IMR-90 (cell line): ENCODE results near the gene COL5A2. TPM values are rescaled to one million over a fixed set of nuclear protein-coding genes. Genes with fewer than 3 reads are reported as not detected.

Experiments
- ATAC-seq: fragments of 200-7000 bp; cut with Tn5 transposase; 2 replicates; pipeline ENCODE4 v1.9.1; 2020; ENCODE audit warnings: low read depth, mild to moderate bottlenecking, moderate library complexity
- BruUV-seq: library from RNA; stranded (reverse); fragments of 400-500 nt; replicated peaks from 2 replicates; lab custom pipeline; 2021; lab: Mats Ljungman, UMichigan
- CTCF ChIA-PET: fragments of 300-600 bp; formaldehyde crosslinking; extraction: SDS; loops from one replicate; lab custom pipeline; 2021; ENCODE audit warnings: antibody characterized with exemption; lab: Yijun Ruan, JAX
- POLR2A ChIA-PET: fragments of 300-600 bp; sonication (Branson Sonifier 250); formaldehyde crosslinking; loops from one replicate; lab custom pipeline; 2022; ENCODE audit warnings: antibody characterized with exemption; ENCODE audit not compliant: unreplicated experiment; lab: Charles Lee
- DNase-seq: peaks from one replicate; pipeline ENCODE4 v3.0.0; 2013
- H2AFZ ChIP-seq: replicated peaks from 2 replicates; pipeline ENCODE3; 2013; ENCODE audit warnings: low read length, mild to moderate bottlenecking; ENCODE audit not compliant: poor library complexity
- H2AK5ac ChIP-seq: 2 replicates; pipeline ENCODE4 v1.6.1; 2013; ENCODE audit warnings: low read depth, low read length, inconsistent platforms
- H2AK9ac ChIP-seq: replicated peaks from 2 replicates; pipeline ENCODE3; 2013; ENCODE audit warnings: mild to moderate bottlenecking, low read depth, low read length, moderate library complexity; ENCODE audit not compliant: poor library complexity
- H2BK120ac ChIP-seq: 2 replicates; pipeline ENCODE4 v1.6.1; 2013; ENCODE audit warnings: low read depth, low read length, inconsistent platforms
- H2BK15ac ChIP-seq: 3 replicates; pipeline ENCODE4 v1.6.1; 2013; ENCODE audit warnings: low read depth, low read length, inconsistent platforms
- H2BK20ac ChIP-seq: 2 replicates; pipeline ENCODE4 v1.6.1; 2013; ENCODE audit warnings: low read depth, mild to moderate bottlenecking, inconsistent platforms, low read length, moderate library complexity
- H2BK5ac ChIP-seq: 2 replicates; pipeline ENCODE4 v1.6.1; 2013; ENCODE audit warnings: mild to moderate bottlenecking, low read depth, low read length, inconsistent platforms; ENCODE audit not compliant: poor library complexity, severe bottlenecking
- H3K14ac ChIP-seq: replicated peaks from 2 replicates; pipeline ENCODE4 v1.6.1; 2013; ENCODE audit warnings: low read depth, low read length, inconsistent platforms
- H3K18ac ChIP-seq: 2 replicates; pipeline ENCODE4 v1.6.1; 2013; ENCODE audit warnings: low read depth, low read length, control low read depth
- H3K23ac ChIP-seq: 2 replicates; pipeline ENCODE4 v1.6.1; 2013; ENCODE audit warnings: low read depth, low read length, inconsistent platforms
- H3K27ac ChIP-seq: 2 replicates; pipeline ENCODE4 v1.5.1; 2013; ENCODE audit warnings: mild to moderate bottlenecking, control low read depth, low read length; ENCODE audit not compliant: insufficient read depth
- H3K27me3 ChIP-seq: 2 replicates; pipeline ENCODE4 v1.6.1; 2013; ENCODE audit warnings: low read length; ENCODE audit not compliant: control insufficient read depth, insufficient read depth
- H3K36me3 ChIP-seq: 2 replicates; pipeline ENCODE4 v1.6.1; 2013; ENCODE audit warnings: low read length, mixed read lengths; ENCODE audit not compliant: control insufficient read depth, insufficient read depth
- H3K4ac ChIP-seq: 2 replicates; pipeline ENCODE4 v1.6.1; 2013; ENCODE audit warnings: low read depth, low read length, inconsistent platforms
- H3K4me1 ChIP-seq: 2 replicates; pipeline ENCODE4 v1.6.1; 2013; ENCODE audit warnings: low read length, mixed read lengths; ENCODE audit not compliant: control insufficient read depth, insufficient read depth
- H3K4me2 ChIP-seq: 2 replicates; pipeline ENCODE4 v1.6.1; 2013; ENCODE audit warnings: low read depth, mild to moderate bottlenecking, control low read depth, low read length, moderate library complexity
- H3K4me3 ChIP-seq: 2 replicates; pipeline ENCODE4 v1.5.1; 2013; ENCODE audit warnings: low read depth, mild to moderate bottlenecking, control low read depth, low read length, moderate library complexity; ENCODE audit not compliant: insufficient read depth
- H3K56ac ChIP-seq: 2 replicates; pipeline ENCODE4 v1.6.1; 2013; ENCODE audit warnings: low read length, inconsistent platforms; ENCODE audit not compliant: insufficient read depth; ENCODE audit errors: extremely low read depth
- H3K79me1 ChIP-seq, 2 experiments: 2 replicates each; pipeline ENCODE4 v1.6.1; 2013; ENCODE audit warnings: low read length in 2 of 2, inconsistent platforms in 1 of 2, low read depth in 1 of 2
- H3K9ac ChIP-seq: 2 replicates; pipeline ENCODE4 v1.6.1; 2013; ENCODE audit warnings: low read depth, low read length, control low read depth
- H3K9me1 ChIP-seq: 2 replicates; pipeline ENCODE4 v1.6.1; 2013; ENCODE audit warnings: low read length, inconsistent platforms; ENCODE audit not compliant: insufficient read depth
- H3K9me3 ChIP-seq: 2 replicates; pipeline ENCODE4 v1.6.1; 2013; ENCODE audit warnings: low read length; ENCODE audit not compliant: control insufficient read depth, insufficient read depth
- H4K20me1 ChIP-seq: 2 replicates; pipeline ENCODE4 v1.6.1; 2013; ENCODE audit warnings: low read length, inconsistent platforms; ENCODE audit not compliant: insufficient read depth
- H4K5ac ChIP-seq: 2 replicates; pipeline ENCODE4 v1.6.1; 2013; ENCODE audit warnings: mild to moderate bottlenecking, low read depth, low read length, control low read depth
- H4K8ac ChIP-seq, 2 experiments: 2 replicates each; pipeline ENCODE4 v1.6.1; 2013; ENCODE audit warnings: low read depth in 2 of 2, low read length in 2 of 2, control low read depth in 1 of 2, inconsistent platforms in 1 of 2
- H4K91ac ChIP-seq: 2 replicates; pipeline ENCODE4 v1.6.1; 2013; ENCODE audit warnings: low read depth, low read length, inconsistent platforms; ENCODE audit not compliant: insufficient read depth
- BHLHE40 ChIP-seq: fragments of 150-350 bp; IDR thresholded peaks from 2 replicates; pipeline ENCODE4 v1.6.1; 2016; ENCODE audit warnings: mild to moderate bottlenecking, low read depth, low read length
- CEBPB ChIP-seq: IDR thresholded peaks from 2 replicates; pipeline ENCODE4 v1.6.1; 2012; ENCODE audit warnings: low read depth, low read length, improper control_type of control experiment
- CHD1 ChIP-seq: IDR thresholded peaks from 2 replicates; pipeline ENCODE4 v1.6.1; 2012; ENCODE audit warnings: low read depth, low read length, improper control_type of control experiment
- MAZ ChIP-seq: IDR thresholded peaks from 2 replicates; pipeline ENCODE4 v1.6.1; 2012; ENCODE audit warnings: low read depth, mild to moderate bottlenecking, low read length, improper control_type of control experiment, moderate library complexity, borderline replicate concordance
- MXI1 ChIP-seq: IDR thresholded peaks from 2 replicates; pipeline ENCODE4 v1.6.1; 2012; ENCODE audit warnings: low read depth, mild to moderate bottlenecking, low read length, moderate library complexity, borderline replicate concordance
- POLR2A ChIP-seq: IDR thresholded peaks from 2 replicates; pipeline ENCODE4 v1.6.1; 2012; ENCODE audit warnings: mild to moderate bottlenecking, low read depth, low read length
- RAD21 ChIP-seq: IDR thresholded peaks from 2 replicates; pipeline ENCODE4 v1.6.1; 2012; ENCODE audit warnings: low read length, improper control_type of control experiment
- RCOR1 ChIP-seq: IDR thresholded peaks from 2 replicates; pipeline ENCODE4 v1.6.1; 2012; ENCODE audit warnings: mild to moderate bottlenecking, low read length, improper control_type of control experiment; ENCODE audit not compliant: insufficient replicate concordance
- RFX5 ChIP-seq: IDR thresholded peaks from 2 replicates; pipeline ENCODE4 v1.8.0; 2012; ENCODE audit warnings: low read depth, mild to moderate bottlenecking, low read length, moderate library complexity
- SMC3 ChIP-seq: fragments of 150-350 bp; IDR thresholded peaks from 2 replicates; pipeline ENCODE4 v1.6.1; 2016; ENCODE audit warnings: low read depth, mild to moderate bottlenecking, antibody characterized with exemption, low read length, moderate library complexity
- dilution Hi-C: fragments of 300-500 bp; cut with HindIII; formaldehyde crosslinking; loops from one replicate; pipeline ENCODE4 v1.14.3; 2018; ENCODE audit warnings: low sequenced_read_pairs; ENCODE audit not compliant: unreplicated experiment
- in situ Hi-C: fragments of 300-500 bp; cut with MboI; formaldehyde crosslinking; loops from 3 replicates; pipeline ENCODE4 v1.14.3; 2019; ENCODE audit warnings: low sequenced_read_pairs, inconsistent platforms, mixed read lengths
- intact Hi-C: fragments of 100-400 bp; cut with micrococcal nuclease; formaldehyde crosslinking; loops from 2 replicates; pipeline ENCODE4 v1.10.0; 2022
- polyA plus RNA-seq, 3 experiments: library from polyadenylated mRNA; depleted of rRNA; stranded (reverse); fragments of >200 nt; gene quantifications; 2 replicates each; pipeline ENCODE4 v1.2.3, GENCODE V29; 2012; ENCODE audit warnings: low replicate concordance in 1 of 3
- total RNA-seq: library from RNA; depleted of rRNA; stranded (reverse); fragments of >200 nt; gene quantifications from 2 replicates; pipeline ENCODE4 v1.2.3, GENCODE V29; 2012
- TF ChIP-seq, protein P1 (sequence below): fragments of 150-350 bp; IDR thresholded peaks from 2 replicates; pipeline ENCODE4 v1.6.1; 2017; ENCODE audit warnings: mild to moderate bottlenecking, antibody characterized with exemption, low read length, low read depth
- TF ChIP-seq, protein P2 (sequence below): conservative IDR thresholded peaks from 2 replicates; pipeline ENCODE4 v1.5.1; 2012; ENCODE audit warnings: mild to moderate bottlenecking, low read depth, low read length, improper control_type of control experiment

COL5A2 gene
- total and polyA plus RNA-seq, 2 of the 4 experiments (the other 2 are of a cell fraction): 181 to 257 TPM

DNA sequence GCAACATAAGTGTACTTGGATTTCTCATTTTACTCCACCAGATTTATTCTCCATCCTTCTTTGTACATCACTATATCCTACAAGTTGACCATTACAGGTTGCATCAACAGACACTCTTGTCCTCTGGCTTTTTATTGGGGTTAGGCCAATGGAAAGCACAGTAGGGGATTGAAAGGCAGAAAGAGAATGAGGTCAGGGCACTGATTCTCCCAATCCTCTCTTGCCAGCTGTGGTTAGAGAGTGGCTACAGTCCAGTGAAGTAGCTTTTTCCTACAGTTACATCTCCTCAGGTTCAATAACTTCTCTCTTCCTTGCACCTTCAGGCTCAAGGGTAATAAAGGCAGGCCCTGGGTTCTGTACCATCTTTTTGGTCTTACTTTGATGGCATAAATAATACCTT is 20.2 kb upstream of the COL5A2 start:
- peak overlapping the region; percentile 18 for H2AFZ ChIP-seq
- CTCF ChIA-PET: no interaction called here
- no TSS peak for BruUV-seq

More for the DNA sequence above, 20.2 kb upstream of the COL5A2 start:
- Histone ChIP-seq H3K4me1 (peaks cover 3% of the 10 kb centered on the region; the same call in 1 of the 2 replicates), H3K14ac (no peak overlapping the region), H3K18ac (no peak overlapping the region; the same call in 1 of the 2 replicates), H2BK120ac (no peak overlapping the region), H4K8ac (no peak overlapping the region), H3K36me3 (no peaks in the 10 kb centered on the region), H3K56ac (no peak overlapping the region), H3K9ac (no peak overlapping the region), H4K91ac (no peak overlapping the region), H4K5ac (no peak overlapping the region; the same call in 1 of the 2 replicates), H3K4ac (no peak overlapping the region), H2BK5ac (no peak overlapping the region), H3K9me3 (no peaks in the 10 kb centered on the region), H3K4me2 (no peak overlapping the region), H2AK5ac (no peak overlapping the region), H2BK15ac (peak overlapping the region; percentile 83; the same call in 1 of the 3 replicates), H3K79me1 (peaks cover 0 to 4% of the 10 kb centered on the region in 2 experiments; a peak in 1 of 4 replicates), H2AK9ac (no peak overlapping the region), H3K23ac (no peak overlapping the region; the same call in 1 of the 2 replicates), H3K9me1 (no peaks in the 10 kb centered on the region), H3K27me3 (no peaks in the 10 kb centered on the region), H4K20me1 (no peaks in the 10 kb centered on the region), H2BK20ac (no peak overlapping the region), H3K4me3 (no peak overlapping the region), H3K27ac (no peak overlapping the region)
- DNase-seq (no peak), ATAC-seq (no peak)
- POLR2A ChIA-PET: no interaction called here
- dilution Hi-C loops: no loop called here
- in situ Hi-C loops: no loop called here
- TF ChIP-seq, protein P1, sequence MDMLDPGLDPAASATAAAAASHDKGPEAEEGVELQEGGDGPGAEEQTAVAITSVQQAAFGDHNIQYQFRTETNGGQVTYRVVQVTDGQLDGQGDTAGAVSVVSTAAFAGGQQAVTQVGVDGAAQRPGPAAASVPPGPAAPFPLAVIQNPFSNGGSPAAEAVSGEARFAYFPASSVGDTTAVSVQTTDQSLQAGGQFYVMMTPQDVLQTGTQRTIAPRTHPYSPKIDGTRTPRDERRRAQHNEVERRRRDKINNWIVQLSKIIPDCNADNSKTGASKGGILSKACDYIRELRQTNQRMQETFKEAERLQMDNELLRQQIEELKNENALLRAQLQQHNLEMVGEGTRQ: no peak
- no peak for TF ChIP-seq RFX5
- TF ChIP-seq BHLHE40: no peak
- TF ChIP-seq, protein P2, sequence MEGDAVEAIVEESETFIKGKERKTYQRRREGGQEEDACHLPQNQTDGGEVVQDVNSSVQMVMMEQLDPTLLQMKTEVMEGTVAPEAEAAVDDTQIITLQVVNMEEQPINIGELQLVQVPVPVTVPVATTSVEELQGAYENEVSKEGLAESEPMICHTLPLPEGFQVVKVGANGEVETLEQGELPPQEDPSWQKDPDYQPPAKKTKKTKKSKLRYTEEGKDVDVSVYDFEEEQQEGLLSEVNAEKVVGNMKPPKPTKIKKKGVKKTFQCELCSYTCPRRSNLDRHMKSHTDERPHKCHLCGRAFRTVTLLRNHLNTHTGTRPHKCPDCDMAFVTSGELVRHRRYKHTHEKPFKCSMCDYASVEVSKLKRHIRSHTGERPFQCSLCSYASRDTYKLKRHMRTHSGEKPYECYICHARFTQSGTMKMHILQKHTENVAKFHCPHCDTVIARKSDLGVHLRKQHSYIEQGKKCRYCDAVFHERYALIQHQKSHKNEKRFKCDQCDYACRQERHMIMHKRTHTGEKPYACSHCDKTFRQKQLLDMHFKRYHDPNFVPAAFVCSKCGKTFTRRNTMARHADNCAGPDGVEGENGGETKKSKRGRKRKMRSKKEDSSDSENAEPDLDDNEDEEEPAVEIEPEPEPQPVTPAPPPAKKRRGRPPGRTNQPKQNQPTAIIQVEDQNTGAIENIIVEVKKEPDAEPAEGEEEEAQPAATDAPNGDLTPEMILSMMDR: no peak
- no peak for TF ChIP-seq CHD1
- no peak for TF ChIP-seq MXI1
- no peak for TF ChIP-seq RCOR1
- TF ChIP-seq POLR2A: no peak
- no peak for TF ChIP-seq SMC3
- TF ChIP-seq CEBPB: no peak
- TF ChIP-seq MAZ: no peak
- no peak for TF ChIP-seq RAD21
- intact Hi-C loops: no loop called here
